ENCODE measurements around the gene ACTN2.

Gene ACTN2

DNA sequence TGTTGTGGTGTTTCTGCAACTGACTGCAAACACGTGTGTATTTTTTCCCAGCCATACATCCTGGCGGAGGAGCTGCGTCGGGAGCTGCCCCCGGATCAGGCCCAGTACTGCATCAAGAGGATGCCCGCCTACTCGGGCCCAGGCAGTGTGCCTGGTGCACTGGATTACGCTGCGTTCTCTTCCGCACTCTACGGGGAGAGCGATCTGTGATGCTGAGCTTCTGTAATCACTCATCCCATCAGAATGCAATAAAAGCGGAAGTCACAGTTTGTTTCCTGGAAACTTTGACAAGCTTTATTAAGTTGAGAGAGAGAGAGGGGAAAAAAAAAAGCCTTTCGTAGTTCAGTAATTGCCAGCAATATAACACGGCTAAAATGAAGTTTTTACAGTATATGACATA, 76.1 kb downstream of the ACTN2 start:
- no peaks in the 10 kb centered on the region for H3K27me3 ChIP-seq
- no peaks in the 10 kb centered on the region for H3K9me3 ChIP-seq
- H3K4me2 ChIP-seq: peak overlapping the region; percentile 39
- H3K27ac ChIP-seq: no peak overlapping the region
- H3K4me1 ChIP-seq: peaks cover 9% of the 10 kb centered on the region
- TF ChIP-seq Cebpa-rat (IDR thresholded peaks at IDR 0.05): no peak
- H3K4me3 ChIP-seq: no peak overlapping the region
- H3K36me3 ChIP-seq: no peaks in the 10 kb centered on the region
- no peak overlapping the region for H3K9ac ChIP-seq
- no peaks in the 10 kb centered on the region for H4K20me1 ChIP-seq

DNA sequence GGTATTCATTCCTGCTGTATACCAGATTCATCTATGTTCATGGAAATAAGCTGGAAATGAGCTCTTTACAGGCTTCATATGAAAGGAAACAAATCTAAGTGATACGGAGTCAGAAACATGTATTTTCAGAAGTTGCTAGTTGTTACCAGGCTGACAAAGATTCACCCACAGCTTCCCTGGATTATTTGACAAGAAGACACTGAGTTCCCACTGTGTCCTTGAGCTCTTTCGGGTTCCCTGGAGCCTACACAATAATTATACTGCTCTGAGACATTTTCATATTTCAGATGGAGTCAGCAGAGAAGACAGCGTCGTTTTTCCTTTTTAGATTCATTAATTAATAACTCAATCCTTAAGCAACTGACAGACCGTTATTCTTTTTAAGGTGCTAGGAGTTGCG, 79.5 kb downstream of the ACTN2 start:
- H3K4me2 ChIP-seq: no peak overlapping the region
- no peaks in the 10 kb centered on the region for H3K27me3 ChIP-seq
- no peak for TF ChIP-seq Cebpa-rat (IDR thresholded peaks at IDR 0.05)

DNA sequence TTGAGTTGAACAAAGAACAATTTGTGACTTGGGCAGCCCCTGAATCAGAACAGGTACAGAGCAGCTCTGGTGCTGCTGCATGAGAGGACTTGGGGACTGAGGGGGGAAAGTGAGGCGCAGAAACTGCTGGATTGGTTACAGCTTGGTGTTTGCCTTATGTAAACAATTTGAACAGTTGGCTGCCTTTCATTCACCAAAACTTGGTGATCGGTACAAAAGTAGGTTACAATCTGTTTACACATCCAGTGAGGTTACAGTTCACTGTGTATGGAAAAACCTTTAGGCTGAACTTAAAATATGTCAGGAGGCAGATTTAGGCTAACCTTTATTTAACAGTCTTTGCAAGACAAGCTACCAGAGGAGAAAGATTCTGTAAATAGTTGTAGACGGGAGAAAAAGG, 80.2 kb downstream of the ACTN2 start:
- TF ChIP-seq Cebpa-rat (IDR thresholded peaks at IDR 0.05): no peak
- H3K36me3 ChIP-seq: no peaks in the 10 kb centered on the region
- H3K9ac ChIP-seq: no peak overlapping the region
- H3K27me3 ChIP-seq: no peaks in the 10 kb centered on the region
- H4K20me1 ChIP-seq: no peaks in the 10 kb centered on the region
- no peak overlapping the region for H3K27ac ChIP-seq
- no peak overlapping the region for H3K4me2 ChIP-seq
- H3K4me3 ChIP-seq: no peak overlapping the region
- H3K4me1 ChIP-seq: peaks cover 9% of the 10 kb centered on the region
- no peaks in the 10 kb centered on the region for H3K9me3 ChIP-seq

More for the DNA sequence above, 79.5 kb downstream of the ACTN2 start:
- Histone ChIP-seq H3K4me3 (no peak overlapping the region), H3K4me1 (peaks cover 9% of the 10 kb centered on the region), H4K20me1 (no peaks in the 10 kb centered on the region), H3K9me3 (no peaks in the 10 kb centered on the region), H3K27ac (no peak overlapping the region), H3K9ac (no peak overlapping the region), H3K36me3 (no peaks in the 10 kb centered on the region)

DNA sequence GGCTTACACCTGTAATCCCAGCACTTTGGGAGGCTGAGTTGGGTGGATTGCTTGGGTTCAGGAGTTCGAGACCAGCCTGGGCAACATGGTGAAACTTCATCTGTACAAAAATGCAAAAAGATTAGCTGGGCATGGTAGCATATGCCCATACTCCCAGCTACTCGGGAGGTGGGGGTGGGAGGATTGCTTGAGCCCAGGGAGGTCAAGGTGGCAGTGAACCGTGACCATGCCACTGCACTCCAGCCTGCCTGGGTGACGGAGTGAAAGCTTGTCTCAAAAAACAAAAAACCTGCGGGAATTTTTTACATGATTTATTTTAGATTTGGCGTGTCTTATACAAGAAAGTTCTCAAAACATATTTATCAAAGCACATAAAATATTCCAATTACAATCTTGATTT, 81.0 kb downstream of the ACTN2 start:
- no peak for TF ChIP-seq Cebpa-rat (IDR thresholded peaks at IDR 0.05)
- Histone ChIP-seq H3K4me3 (no peak overlapping the region), H3K4me1 (peaks cover 8% of the 10 kb centered on the region), H3K36me3 (no peaks in the 10 kb centered on the region), H3K4me2 (no peak overlapping the region), H3K27me3 (no peaks in the 10 kb centered on the region), H3K27ac (no peak overlapping the region), H4K20me1 (no peaks in the 10 kb centered on the region), H3K9me3 (no peaks in the 10 kb centered on the region), H3K9ac (no peak overlapping the region)

DNA sequence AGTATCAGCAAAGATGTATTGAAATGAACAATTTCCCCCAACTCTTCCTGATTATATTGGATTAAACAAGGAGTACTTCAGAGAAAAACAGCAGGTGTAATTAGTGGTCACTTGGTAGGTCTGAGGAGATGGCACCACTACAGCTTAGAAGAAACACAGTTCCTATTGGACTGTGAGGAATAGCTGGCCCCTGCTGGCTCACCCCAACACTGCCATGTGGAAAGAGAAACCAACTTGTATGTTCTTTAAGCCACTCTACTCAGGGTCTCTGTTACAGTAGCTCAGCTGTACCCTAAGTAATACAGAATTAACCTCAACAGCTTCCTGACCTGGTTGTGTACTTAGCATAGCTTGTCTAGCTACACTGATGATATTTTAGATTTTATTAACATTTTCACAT, 82.3 kb downstream of the ACTN2 start:
- no peaks in the 10 kb centered on the region for H4K20me1 ChIP-seq
- no peak overlapping the region for H3K4me3 ChIP-seq
- no peaks in the 10 kb centered on the region for H3K36me3 ChIP-seq
- no peaks in the 10 kb centered on the region for H3K4me1 ChIP-seq
- H3K27me3 ChIP-seq: no peaks in the 10 kb centered on the region
- H3K4me2 ChIP-seq: no peak overlapping the region
- H3K27ac ChIP-seq: no peak overlapping the region
- TF ChIP-seq Cebpa-rat (IDR thresholded peaks at IDR 0.05): no peak
- H3K9me3 ChIP-seq: no peaks in the 10 kb centered on the region
- H3K9ac ChIP-seq: no peak overlapping the region

DNA sequence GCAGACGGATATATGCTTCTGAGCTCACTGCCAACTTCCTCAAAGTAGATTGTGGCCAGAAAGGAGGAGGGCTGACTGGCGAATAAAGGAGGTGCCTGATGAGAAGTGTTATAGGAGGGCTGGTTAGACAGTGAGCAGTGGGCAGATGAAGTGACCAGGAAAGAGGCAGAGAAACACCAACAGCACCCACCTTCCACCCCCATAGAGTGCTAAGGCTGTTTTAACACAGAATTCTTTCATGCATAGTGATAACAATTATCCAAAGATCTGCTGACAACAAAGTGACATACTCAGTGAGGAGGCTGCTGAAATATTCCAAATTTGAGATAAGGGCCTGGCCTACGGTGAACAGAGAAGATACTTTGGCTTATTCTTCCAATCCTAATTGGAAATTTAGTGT, 87.6 kb downstream of the ACTN2 start:
- no peak overlapping the region for H3K27ac ChIP-seq
- TF ChIP-seq Cebpa-rat (IDR thresholded peaks at IDR 0.05): no peak
- H3K36me3 ChIP-seq: no peaks in the 10 kb centered on the region
- no peaks in the 10 kb centered on the region for H4K20me1 ChIP-seq
- H3K9ac ChIP-seq: no peak overlapping the region
- no peak overlapping the region for H3K4me3 ChIP-seq
- no peaks in the 10 kb centered on the region for H3K27me3 ChIP-seq
- peaks cover 2% of the 10 kb centered on the region for H3K9me3 ChIP-seq
- no peak overlapping the region for H3K4me2 ChIP-seq
- no peaks in the 10 kb centered on the region for H3K4me1 ChIP-seq

DNA sequence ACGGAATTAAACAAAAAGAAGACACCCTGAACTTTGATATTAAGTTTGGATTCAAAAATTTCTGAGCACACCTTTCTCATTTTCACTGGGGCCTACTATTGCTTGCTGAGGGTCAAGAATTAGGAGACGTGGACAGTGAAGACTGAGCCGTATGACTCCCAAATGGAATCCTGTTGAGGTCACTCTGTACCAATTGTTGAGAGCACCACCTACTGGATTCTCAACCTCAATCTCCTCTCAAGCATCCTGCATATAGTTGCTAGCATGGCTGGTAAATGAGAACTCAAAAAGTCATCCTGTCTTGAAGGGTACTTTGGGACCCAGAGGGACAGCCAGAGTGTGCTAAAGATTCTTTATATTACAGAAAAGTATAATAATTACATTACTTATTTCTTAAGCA, 88.6 kb downstream of the ACTN2 start:
- no peak for TF ChIP-seq Cebpa-rat (IDR thresholded peaks at IDR 0.05)
- Histone ChIP-seq H3K4me1 (no peaks in the 10 kb centered on the region), H3K27me3 (no peaks in the 10 kb centered on the region), H4K20me1 (no peaks in the 10 kb centered on the region), H3K36me3 (no peaks in the 10 kb centered on the region), H3K4me3 (no peak overlapping the region), H3K9me3 (peaks cover 6% of the 10 kb centered on the region), H3K4me2 (no peak overlapping the region), H3K9ac (no peak overlapping the region), H3K27ac (no peak overlapping the region)

DNA sequence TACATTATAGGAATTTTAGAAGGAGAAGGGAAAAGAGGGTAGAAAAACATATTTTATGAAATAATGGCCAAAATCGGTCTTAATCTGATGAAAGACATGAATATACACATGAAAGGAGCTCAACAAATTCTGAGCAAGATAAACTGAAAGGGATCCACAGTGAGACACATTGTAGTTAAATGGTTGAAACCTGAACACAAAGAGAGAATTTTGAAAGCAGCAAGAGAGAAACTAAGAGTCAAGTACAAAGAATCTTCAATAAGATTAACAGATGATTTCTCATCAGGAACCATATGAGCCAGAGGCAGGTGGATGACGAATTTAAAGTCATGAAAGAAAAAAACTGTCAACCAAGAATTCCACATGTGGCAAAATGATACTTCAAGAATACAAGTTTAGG, 93.0 kb downstream of the ACTN2 start:
- Histone ChIP-seq H3K4me1 (no peaks in the 10 kb centered on the region), H3K27me3 (no peaks in the 10 kb centered on the region), H3K9me3 (peaks cover 6% of the 10 kb centered on the region), H3K9ac (no peak overlapping the region), H3K36me3 (no peaks in the 10 kb centered on the region), H3K4me3 (no peak overlapping the region), H4K20me1 (no peaks in the 10 kb centered on the region), H3K27ac (no peak overlapping the region), H3K4me2 (no peak overlapping the region)
- TF ChIP-seq Cebpa-rat (IDR thresholded peaks at IDR 0.05): no peak

DNA sequence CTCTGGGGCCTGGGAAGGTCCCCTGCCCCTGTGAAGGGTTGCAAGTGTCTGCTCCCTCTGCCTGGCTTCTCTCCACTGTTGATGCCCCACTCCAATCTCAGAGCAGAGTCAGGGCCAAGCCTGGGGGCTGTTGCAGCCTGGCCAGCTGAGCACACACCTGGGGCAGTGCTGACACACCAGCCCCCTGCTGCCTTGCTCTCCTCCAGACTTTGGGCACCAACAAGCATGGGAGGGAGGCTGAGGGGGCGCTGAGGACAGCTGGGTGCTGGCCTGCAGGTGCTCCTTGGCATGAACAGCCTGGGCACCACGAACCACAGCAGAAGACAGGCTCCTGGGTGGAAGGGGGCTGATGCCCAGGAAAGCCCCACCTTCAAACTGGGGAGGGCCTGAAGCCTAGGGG, 99.2 kb downstream of the ACTN2 start:
- H3K27me3 ChIP-seq: no peaks in the 10 kb centered on the region
- no peak overlapping the region for H3K9ac ChIP-seq
- H3K9me3 ChIP-seq: peaks cover 22% of the 10 kb centered on the region
- TF ChIP-seq Cebpa-rat (IDR thresholded peaks at IDR 0.05): no peak
- H4K20me1 ChIP-seq: no peaks in the 10 kb centered on the region
- H3K4me3 ChIP-seq: no peak overlapping the region
- H3K4me1 ChIP-seq: no peaks in the 10 kb centered on the region
- H3K4me2 ChIP-seq: no peak overlapping the region
- no peak overlapping the region for H3K27ac ChIP-seq
- H3K36me3 ChIP-seq: no peaks in the 10 kb centered on the region

DNA sequence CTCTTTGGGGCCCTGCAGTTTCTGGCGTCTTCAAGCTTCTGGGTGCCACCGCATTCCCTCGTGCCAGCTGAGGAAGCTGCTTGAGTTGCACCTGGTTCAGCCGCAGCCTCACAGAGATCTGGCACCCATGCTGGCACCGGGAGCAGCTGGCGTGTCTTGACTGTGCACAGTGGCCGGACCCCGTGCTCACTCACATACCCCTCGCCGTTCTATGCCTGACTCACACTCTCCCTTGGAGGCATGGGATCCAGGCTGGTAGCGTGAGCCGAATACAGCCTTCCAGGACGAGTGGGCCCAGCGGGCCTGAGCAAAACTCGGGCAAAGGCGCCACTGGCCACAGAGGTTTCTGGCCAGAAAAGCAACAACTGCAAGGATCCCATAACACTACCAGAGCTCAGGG, 100.2 kb downstream of the ACTN2 start:
- H4K20me1 ChIP-seq: no peaks in the 10 kb centered on the region
- no peak overlapping the region for H3K4me3 ChIP-seq
- TF ChIP-seq Cebpa-rat (IDR thresholded peaks at IDR 0.05): no peak
- H3K36me3 ChIP-seq: no peaks in the 10 kb centered on the region
- no peak overlapping the region for H3K4me2 ChIP-seq
- H3K27ac ChIP-seq: no peak overlapping the region
- H3K9ac ChIP-seq: no peak overlapping the region
- peaks cover 22% of the 10 kb centered on the region for H3K9me3 ChIP-seq
- no peaks in the 10 kb centered on the region for H3K27me3 ChIP-seq
- H3K4me1 ChIP-seq: no peaks in the 10 kb centered on the region

DNA sequence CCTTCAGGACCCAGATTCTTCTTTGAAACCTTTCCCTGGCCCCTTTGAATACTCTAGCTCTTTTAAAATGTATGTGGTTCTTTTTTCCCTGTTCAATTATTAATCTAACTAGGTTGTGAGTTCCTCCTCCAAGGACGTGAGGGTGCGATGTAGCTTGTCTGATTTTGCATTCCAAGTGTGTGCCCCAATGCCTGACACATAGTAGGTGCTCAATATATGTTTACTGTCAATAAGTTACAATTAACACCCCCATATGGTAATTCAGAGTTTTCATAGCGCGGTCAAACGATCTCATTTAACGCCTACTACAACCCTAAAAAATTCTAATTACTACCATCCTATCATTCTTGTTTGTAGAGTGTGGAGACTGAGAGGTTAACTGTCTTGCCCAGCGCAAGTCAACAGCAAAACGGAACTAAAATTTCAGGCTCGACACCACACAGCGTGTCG, 108.3 kb downstream of the ACTN2 start:
- Histone ChIP-seq H3K36me3 (peaks cover 4% of the 10 kb centered on the region; the same call in 1 of the 2 replicates), H3K27ac (peak overlapping the region; percentile 92; the same call in 1 of the 2 replicates), H3K9me3 (no peaks in the 10 kb centered on the region), H3K27me3 (no peaks in the 10 kb centered on the region), H3K4me2 (peak overlapping the region; percentile 63), H4K20me1 (peaks cover 25% of the 10 kb centered on the region; the same call in 1 of the 2 replicates), H3K4me1 (peaks cover 27% of the 10 kb centered on the region), H3K9ac (peak overlapping the region; percentile 91; the same call in 1 of the 2 replicates), H3K4me3 (peak overlapping the region; percentile 83)
- TF ChIP-seq Cebpa-rat (IDR thresholded peaks at IDR 0.05): no peak

All from BLaER1 (cell line).